ENCODE data around the gene GRM8.

GRM8 gene

GRCh38 chr7:127089146-127089545, 163.6 kb downstream of the GRM8 start:
- no peak for DNase-seq (ENCODE audit: low read depth)
- TF ChIP-seq, protein P1, sequence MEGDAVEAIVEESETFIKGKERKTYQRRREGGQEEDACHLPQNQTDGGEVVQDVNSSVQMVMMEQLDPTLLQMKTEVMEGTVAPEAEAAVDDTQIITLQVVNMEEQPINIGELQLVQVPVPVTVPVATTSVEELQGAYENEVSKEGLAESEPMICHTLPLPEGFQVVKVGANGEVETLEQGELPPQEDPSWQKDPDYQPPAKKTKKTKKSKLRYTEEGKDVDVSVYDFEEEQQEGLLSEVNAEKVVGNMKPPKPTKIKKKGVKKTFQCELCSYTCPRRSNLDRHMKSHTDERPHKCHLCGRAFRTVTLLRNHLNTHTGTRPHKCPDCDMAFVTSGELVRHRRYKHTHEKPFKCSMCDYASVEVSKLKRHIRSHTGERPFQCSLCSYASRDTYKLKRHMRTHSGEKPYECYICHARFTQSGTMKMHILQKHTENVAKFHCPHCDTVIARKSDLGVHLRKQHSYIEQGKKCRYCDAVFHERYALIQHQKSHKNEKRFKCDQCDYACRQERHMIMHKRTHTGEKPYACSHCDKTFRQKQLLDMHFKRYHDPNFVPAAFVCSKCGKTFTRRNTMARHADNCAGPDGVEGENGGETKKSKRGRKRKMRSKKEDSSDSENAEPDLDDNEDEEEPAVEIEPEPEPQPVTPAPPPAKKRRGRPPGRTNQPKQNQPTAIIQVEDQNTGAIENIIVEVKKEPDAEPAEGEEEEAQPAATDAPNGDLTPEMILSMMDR (IDR thresholded peaks at IDR 0.05; ENCODE audit: insufficient read depth, low read depth, low read length, missing control alignments): no peak
- no peak overlapping the region for H3K4me3 ChIP-seq (ENCODE audit: low read length)

DNA sequence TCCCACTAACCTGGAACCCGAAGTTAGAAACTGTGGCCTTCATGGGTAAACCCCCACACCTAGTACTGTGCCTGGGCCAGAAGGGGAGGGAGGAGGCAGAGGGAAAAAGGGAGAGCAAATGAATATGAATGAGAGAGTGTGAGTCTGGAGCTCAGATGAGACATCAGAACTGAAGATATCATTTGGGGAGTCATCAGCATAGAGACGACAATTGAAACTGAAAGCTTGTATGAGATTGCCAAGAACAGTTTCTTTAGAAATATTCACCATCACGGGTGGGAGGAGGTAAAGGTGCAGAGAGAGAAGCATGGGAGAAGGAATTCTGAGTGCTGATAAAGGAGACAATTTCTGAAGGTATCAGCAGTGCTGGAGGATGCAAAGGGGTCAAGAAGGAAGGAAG, 171.2 kb downstream of the GRM8 start:
- H3K4me3 ChIP-seq (ENCODE audit: low read length): no peak overlapping the region
- TF ChIP-seq, protein P1 (IDR thresholded peaks at IDR 0.05; ENCODE audit: insufficient read depth, low read depth, low read length, missing control alignments): no peak
- no peak for DNase-seq (ENCODE audit: low read depth)

DNA sequence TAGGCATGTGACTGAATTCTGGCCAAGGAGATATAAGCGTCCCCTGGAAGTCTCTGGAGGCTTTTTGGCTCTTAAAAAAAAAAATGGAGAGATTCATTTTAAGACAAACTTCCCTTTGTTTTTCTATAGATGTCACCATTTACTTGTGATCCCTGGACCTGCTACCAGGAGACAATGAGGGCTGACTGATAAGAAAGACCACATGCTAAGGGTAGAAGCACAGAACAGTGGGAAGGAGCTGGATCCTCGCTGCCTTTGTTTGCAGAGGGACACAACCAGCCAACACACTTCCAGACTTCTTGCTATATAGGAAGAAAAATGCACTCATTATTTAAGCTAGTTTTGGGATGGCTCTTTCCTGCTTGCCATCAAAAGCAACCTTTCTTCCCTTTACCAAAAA, 172.2 kb downstream of the GRM8 start:
- DNase-seq (ENCODE audit: low read depth): no peak
- no peak overlapping the region for H3K4me3 ChIP-seq (ENCODE audit: low read length)
- TF ChIP-seq, protein P1 (IDR thresholded peaks at IDR 0.05; ENCODE audit: insufficient read depth, low read depth, low read length, missing control alignments): no peak

GRCh38 chr7:127066974-127067373, 185.8 kb downstream of the GRM8 start:
- no peak for DNase-seq (ENCODE audit: low read depth)
- TF ChIP-seq, protein P1 (IDR thresholded peaks at IDR 0.05; ENCODE audit: insufficient read depth, low read depth, low read length, missing control alignments): no peak
- no peak overlapping the region for H3K4me3 ChIP-seq (ENCODE audit: low read length)

DNA sequence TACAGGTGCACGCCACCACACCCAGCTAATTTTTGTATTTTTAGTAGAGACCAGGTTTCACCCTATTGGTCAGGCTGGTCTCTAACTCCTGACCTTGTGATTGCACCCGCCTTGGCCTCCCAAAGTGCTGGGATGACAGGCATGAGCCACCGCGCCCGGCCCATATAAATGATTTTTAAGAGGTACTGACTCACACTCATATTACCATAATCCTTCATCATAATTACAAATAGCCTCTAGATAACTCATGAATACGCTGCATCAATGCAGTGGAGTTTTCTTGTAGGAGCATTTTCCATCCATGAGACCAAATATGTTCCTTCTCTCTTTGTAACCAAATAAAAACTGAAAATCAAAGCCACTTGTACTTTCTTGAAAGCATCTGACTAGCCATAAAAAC, 193.3 kb downstream of the GRM8 start:
- no peak overlapping the region for H3K4me3 ChIP-seq (ENCODE audit: low read length)
- DNase-seq (ENCODE audit: low read depth): no peak
- TF ChIP-seq, protein P1 (IDR thresholded peaks at IDR 0.05; ENCODE audit: insufficient read depth, low read depth, low read length, missing control alignments): no peak

DNA sequence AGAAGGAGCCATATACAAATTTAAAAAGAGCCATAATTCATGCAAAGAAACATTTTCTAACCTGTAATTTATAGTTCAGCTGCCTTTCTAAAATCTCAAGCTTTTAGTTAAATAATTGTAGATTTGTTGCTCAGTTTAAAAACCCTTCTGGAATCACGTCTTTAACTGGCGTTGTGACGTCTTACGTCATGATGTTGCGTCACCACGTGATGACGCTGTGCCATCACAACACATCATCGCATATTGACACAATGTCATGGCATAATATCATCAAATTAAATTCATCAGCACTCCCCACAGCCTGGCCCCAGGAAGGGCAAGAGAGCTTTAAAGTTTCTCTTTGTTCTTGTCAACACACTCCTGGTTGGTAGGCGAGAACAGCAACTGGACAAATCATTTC, 194.8 kb downstream of the GRM8 start:
- H3K4me3 ChIP-seq (ENCODE audit: low read length): no peak overlapping the region
- DNase-seq (ENCODE audit: low read depth): no peak
- TF ChIP-seq, protein P1 (IDR thresholded peaks at IDR 0.05; ENCODE audit: insufficient read depth, low read depth, low read length, missing control alignments): no peak

- DNase-seq (ENCODE audit: low read depth): no peak
- TF ChIP-seq, protein P1 (IDR thresholded peaks at IDR 0.05; ENCODE audit: insufficient read depth, low read depth, low read length, missing control alignments): no peak
Observed at GRCh38 chr7:127056202-127056601, 196.5 kb downstream of the GRM8 start.

More at GRCh38 chr7:127056202-127056601, 196.5 kb downstream of the GRM8 start:
- H3K4me3 ChIP-seq (ENCODE audit: low read length): no peak overlapping the region

Measured in epithelial cell of esophagus (primary cell).